ENCODE measurements around the gene ESAM.
A peak's percentile ranks its signal among the peaks of the same experiment; 100 is the strongest.

The ESAM gene

DNA sequence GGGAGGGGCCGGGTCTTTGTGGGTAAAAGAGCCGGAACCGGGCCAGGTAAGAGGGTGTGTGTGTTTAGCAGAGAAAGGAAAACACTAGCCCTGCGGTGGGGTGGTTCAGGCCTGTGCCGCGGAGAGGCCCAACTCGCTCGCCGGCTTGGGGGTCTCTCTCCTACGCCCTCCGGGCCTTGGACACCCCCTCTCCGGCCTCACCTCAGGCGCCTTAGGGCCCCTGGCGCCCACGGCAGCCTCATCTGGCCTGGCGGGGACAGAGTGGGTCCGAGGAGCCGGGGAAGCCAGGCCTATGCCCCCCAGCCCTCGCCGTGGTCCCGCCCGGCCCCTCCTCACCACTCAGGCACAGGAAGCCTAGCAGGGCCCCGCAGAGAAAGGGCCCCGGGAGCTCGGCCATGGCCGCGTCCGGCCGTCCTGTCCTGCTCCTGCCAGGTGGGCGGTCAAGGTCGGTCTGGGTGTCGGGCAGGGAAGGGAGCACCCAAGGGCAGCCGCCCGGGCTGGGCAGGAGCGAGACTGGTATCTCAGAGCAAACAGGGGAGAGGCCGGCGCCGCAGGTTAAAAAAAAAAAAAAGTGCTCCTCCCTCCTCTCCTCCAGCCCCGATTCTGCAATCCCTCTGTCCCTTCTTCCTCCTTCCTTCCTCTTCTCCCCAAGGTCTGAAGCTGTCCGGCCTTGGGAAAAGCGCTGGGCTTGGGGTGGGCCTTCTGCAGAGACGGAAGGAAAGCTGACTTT, 10.2 kb downstream of the ESAM start, which contains the start of gene VSIG2:
VSIG2 (minus strand) TSS at position 515 of the 730 bp plus-strand sequence; CDS start at position 397, 118 bp downstream.
- DNase-seq, result no peak

DNA sequence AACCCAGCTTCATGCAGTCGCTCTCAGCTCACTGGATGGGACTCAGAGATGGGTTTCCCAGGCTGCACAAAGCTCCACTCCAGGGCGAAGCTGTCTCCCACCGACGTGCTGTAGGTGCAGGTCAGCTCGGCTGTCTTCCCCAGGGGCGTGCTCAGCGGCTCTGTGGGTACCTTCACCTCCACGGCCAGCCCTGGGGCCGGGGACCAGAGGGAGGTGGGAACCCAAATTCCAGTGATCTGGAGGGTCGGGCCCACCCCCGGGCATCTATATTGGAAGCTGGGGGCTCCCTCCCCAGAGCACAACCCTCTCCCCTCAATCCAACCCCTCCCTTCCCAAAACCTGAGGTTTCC, 10.7 kb downstream of the ESAM start:
- DNase-seq, result no peak

DNA sequence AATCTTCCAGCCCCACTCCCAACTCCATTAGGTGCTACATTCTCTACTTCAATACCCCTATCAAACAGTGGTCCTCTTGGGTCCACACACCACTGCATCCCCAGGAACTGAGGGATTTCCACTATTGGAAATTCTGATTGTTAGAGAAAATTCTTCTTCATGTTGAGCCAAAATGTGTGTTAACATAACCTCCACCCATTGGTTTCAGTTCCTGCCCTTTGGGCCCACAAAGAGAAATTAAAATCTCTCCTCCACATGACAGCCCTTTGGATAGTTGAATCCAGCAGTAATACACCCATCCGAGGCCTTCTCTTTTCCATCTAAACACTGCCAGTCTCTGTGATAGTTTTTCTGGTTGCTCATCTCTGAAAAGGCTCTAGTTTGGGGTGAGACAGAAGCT, 12.2 kb downstream of the ESAM start:
- no peak for DNase-seq

DNA sequence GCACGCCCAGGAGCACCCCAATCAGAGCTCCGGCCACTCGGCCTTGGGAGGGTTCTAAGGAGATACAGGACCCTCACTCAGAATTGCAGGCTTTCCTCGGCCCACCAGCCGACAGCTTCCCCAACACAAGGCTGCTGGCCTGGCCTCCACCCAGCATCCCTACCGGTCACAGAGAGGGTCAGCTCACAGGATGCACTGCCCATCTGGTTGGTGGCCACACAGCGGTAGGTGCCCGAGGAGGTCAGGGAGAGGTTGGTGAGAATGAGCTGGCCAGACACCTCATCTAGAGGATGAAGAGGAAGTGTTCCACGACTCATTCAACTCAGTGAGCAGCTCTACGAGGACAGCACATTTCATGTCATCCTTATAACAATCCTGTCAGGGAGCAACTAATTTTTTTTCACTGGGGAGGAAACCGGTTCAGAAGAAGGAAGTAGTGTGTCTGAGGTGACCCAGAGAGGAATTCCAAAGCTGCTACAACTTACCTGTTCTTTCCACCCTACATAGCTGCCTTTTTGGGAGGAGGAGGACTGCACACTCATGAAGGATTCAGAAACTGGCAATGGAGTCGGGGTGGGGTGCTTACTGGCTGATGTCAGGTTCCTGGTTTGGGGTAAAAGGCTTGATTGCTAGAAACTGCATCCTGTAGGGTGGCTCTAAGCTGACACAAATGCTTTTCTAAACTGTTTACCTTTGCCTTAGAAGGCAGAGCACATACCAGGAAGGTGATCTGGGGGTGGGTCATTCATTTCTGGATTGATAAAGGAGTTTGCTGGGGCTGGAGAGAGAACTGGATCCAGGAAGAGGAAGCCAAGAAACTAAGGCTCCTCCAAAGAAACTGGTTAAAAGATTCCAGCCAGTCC, 13.4 kb downstream of the ESAM start:
- no peak for DNase-seq

DNA sequence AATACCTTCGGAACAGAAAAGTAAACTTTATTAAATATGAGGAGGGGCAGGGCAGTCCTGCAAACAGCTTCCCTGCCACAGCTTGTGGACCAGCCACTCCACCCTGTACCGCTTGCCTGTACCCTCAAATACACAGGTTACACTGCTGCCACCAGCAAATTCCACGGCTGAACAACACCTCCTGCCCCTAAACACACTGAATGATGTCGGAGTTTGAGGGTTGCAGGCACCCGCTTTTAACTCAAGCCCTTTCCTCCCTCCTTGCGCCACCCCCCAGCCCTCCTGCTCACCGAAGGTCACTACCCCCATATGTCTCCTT, 14.0 kb downstream of the ESAM start:
- DNase-seq, result no peak

DNA sequence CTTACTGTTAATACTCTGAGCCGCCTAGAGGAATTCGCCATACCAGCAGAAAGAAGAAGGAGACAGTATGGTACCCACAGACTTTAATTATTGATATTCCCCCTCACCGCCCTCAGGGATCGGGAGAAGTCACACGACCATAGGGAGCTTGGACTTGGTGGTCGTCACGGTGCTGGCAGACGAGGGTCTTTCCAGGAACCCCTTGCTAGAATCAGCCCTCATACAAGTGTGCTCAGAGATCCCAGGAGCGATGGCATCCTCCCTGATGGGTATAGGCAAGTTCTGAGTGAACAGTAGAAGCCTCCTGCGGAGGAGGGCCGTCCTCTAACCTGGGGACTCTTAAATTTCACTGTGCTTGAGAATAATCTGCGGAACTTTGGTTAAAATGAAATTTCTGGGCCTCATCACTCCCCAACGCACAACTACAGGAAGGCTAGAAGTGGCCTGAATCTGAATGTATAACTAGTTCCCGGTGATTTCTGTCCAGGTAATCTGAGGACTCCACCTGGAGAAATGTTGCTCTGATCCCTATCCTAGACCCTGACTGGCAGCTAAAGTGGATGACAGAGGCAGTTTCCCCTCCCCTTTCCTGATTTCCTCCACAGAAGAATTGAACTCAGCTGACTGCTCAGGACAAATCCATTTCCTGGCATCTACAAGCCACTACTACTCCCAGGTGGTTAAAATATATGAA, 14.5 kb downstream of the ESAM start:
- no peak for DNase-seq

DNA sequence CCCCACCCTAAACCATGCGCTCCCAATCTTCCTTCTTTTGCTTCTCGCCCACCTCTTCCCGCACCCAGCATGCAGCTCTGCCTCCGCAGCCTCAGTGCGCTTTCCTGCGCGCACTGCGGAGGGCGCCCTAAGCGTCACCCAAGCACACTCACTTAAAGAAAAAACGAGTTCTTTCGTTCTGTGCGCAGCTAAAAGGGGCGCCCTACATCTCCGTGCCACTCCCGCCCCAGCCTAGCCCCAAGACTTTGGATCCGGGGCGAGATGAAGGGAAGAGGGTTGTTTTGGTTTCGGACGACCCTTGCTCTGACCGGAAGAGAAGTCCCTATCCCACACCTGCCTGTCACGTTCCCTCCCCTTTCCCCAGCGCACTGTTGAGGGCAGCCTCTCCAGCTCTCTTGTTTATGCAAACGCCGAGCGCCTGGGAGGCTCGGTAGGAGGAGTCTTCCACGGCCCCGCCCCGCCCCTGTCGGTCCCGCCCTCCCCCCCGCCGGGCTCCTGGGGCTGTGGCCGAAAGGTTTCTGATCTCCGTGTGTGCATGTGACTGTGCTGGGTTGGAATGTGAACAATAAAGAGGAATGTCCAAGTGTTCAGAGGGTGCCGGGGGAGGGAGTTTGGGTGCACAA, 15.4 kb downstream of the ESAM start:
- DNase-seq, result peak; percentile 82

DNA sequence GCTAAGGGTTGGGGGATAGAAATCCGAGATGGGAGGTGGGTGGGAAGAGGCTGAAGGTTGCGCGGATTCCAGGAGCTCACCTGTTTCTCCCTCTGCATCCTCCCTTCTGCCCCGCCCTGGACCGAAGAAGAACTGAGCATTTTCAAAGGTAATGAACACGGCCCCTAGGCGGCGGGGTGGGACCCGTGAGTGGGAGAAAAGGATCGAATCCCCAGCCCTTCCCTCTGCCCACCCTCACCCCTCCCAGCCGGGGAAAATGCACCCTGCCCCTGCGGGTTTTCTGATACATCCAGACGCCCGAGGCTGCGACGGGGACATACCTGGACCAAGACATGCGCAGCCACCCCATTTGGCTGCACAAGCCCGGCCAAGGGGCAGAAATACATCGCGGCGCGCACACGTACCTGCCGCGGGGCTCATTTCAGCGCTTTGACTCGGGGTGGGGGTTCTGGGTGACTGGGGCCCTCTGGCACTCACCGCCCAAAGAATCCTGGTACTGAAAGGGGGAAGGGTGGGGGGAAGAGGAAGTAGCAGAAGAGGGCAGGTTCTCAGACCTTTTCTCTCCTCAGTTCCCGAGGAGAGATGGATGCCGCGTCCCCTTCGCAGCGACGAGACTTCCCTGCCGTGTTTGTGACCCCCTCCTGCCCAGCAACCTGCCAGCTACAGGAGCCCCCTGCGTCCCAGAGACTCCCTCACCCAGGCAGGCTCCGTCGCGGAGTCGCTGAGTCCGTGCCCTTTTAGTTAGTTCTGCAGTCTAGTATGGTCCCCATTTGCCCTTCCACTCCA, 16.1 kb downstream of the ESAM start:
- DNase-seq, result peak; percentile 60

DNA sequence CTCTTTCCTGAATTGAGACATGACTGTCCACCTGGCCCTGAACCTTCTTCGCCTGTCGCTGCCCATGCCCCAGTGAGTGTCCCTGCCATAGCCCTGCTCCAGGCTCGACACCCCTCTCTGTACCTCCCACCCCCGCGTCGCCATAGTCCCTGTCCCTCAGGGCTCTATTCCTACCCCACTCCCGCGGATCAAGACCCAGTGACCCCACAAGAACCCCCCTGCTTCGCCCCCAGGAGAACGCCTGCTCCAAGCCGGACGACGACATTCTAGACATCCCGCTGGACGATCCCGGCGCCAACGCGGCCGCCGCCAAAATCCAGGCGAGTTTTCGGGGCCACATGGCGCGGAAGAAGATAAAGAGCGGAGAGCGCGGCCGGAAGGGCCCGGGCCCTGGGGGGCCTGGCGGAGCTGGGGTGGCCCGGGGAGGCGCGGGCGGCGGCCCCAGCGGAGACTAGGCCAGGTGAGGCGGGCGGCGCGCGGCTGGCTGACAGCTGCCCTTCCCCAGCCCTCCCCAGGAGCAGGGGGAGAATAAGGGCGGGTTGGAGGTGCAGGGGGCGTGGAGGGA, 16.7 kb downstream of the ESAM start:
- no peak for DNase-seq

DNA sequence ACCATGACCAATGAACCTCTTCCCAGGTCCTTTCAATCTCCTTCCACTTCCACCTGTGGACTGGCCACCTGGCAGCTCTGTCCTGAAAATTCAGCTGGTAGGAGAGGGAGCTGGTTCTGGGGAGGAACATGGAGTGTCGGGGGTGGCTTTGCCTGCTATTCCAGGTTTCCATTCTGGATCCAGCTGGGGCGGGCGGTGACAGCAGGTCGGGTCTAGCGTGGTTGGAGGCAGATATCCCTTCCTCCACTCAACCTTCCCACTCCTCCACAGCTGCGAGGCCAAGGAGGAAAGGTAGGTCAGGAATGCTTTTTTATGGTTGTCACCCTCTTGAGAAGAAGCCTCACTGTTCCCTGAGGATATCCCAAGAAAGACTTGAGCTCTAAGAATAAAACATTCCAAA, 19.0 kb downstream of the ESAM start:
- no peak for DNase-seq

DNA sequence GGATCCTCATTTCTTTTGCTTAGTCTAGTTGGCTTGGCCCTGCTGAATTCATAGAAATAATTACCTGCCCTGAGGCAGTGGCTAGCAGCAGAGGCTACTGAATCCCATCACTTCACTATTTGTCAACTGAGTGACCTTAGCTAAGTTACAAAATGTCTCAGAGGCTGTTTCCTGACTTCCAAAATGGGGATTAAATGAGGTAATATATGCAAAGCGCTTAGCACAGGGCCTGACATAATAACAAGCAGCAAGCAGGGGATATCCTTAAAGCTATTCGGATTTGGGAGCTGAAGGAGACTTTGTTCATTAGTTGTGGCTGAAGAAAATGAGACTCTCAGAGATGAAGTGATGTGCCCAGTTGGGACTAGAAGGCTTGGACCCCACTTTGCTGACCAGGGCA, 19.5 kb downstream of the ESAM start:
- no peak for DNase-seq

DNA sequence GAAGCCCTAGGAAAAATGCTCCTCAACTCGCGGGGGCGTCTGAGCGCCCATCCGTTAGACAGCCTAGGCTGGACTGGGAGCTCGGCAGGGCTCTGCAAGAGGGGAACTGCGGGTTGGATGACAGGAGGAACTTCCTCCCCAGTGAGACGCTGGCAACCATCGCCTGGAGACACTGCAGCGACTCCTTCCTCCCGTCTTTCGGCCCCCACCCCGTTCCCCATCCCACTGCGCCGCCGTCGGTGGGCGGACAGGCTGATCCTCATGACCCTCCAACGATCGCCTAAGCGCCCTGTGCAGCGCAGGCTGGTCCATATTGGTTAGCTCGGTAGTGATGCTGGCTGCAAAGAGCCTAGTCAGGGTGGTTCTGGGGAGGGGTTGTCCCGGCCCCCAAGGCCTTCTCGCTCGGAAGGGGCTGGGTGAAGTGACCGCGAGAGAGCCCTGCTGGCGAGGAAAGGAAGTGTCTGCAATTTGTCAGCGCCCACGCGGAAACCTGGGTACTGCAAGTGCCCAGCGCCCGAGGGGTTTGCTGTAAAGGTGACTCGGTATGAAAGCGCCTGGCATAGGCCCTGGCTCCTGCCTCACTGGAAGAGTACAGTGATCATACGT, 21.7 kb downstream of the ESAM start:
- DNase-seq, result peak; percentile 78

DNA sequence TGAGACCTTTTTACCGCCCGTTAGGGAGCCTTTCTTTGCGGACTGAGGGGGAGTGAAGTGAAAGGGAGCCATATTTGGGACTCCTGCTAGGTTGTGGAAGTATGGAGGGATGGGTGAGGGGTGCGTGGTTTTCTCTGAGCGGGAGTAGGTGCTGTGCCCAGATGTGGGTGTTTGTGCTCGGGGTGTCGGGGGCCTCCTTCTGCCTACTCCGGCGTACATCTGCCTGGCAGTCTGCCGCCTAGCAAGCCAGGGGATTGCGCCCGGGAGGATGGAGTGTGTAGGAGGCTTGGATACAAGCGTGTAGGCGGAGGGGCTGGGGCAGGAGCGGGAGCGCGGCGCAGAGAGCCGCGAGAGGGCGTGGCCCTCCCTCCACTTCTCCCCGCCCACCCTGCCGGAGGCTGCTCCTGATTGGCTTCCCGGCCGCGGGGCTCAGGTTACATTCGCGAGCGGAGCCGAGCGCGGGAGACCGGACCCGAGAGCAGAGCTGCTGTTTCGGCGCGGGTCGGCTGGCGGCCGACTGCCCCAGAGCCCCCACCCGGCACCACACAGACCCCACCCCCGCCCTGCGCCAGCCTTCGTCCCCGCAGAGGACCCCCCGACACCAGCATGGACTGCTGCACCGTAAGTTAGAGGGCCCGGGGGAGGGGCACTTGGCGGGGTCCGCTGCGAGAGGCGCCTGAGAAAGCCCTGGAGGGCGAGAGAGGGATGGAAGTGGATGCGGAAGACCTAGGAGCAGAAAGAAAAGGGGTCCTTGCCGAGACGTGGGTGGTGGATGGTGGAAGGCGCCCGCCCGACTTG, 22.4 kb downstream of the ESAM start, which contains the start of gene NRGN:
NRGN (plus strand) TSS at position 464 of the 798 bp plus-strand sequence; CDS start at position 607, 143 bp downstream.
- DNase-seq, result peak; percentile 93

DNA sequence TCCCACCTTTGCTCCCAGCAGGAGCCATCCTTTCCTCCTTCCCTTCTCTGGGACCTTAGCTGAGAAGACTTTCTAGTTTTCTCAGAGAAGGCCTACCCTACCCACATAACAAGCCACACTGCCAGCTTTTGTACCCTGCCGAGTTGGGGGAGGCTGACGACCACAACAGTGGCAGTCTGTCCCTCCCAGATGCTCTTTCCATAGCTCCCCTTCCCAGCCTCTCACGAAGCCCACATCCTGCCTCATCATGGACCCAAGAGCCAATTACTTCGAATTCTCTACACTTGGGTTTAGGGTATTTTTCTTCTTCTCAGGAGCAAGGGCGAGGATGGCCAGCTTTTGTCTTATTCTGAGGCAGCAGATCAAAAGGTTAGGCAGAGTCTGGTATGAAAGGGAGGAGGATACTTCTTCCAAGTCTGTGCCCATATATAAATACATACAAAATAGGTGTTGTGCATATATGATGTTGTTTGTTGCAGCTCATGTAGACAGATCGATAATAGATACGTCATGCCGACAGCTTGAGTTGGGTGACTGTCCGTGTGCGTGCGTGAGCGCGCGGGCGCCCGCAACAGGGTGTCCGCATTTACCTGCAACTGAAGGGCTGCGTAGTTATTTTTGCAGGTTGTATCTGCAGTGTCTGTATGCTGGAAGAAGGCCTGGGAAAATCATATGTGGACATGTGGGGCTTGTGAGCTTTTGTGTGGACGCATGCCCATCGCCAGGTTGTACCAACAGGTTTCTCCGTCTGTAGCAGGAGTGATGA, 23.2 kb downstream of the ESAM start:
- DNase-seq, result no peak

DNA sequence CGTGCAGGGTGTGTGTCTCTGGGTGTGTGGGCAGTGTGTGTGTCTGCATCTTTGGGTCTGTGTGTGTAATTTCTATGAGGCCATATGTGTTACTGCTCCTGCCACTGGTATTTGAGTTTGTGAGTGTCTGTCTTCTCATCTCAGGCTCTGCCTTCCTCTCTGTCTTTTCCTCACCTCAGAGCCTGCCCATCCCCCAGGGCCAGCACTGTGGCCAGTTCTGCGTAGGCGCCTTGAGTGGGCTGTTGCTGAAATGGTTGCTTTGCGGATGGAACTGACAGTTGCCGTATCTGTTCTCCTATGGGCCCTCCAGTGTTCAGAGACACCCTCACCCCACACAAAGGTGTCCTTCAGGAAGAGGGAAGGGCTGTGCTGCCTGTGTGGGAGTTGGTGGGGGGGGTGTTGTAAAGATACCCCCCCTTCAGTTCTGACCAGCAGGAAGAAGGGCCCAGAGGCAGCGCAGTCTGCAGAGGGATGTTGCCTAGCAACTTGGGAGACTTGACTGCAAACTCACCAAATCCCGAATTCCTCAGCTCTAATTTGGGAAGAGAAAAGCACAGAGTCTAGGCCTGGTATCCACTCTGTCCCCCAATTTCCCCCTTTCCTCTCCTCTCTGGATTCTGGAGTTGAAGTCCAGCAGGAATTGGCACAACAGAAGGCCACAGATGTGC, 24.3 kb downstream of the ESAM start:
- DNase-seq, result no peak

DNA sequence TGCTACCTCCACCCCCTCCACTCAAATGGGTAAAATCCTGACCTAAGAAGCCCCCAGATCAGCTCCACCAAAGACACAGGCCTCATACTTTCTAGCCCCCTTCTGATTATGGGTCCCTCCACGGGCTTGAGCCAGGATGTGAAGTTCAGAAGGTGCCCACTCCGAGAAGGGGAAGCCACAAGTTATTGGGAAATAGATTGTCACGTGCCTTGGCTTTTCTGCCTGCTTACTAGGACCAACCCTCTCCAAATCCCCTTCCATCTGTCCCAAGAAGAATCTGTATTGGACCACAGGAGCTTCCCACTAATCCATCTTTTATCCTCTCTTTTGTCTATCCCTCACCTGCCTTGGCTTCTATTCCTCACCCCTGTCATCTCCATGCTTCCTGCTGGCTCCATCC, 25.4 kb downstream of the ESAM start:
- no peak for DNase-seq

DNA sequence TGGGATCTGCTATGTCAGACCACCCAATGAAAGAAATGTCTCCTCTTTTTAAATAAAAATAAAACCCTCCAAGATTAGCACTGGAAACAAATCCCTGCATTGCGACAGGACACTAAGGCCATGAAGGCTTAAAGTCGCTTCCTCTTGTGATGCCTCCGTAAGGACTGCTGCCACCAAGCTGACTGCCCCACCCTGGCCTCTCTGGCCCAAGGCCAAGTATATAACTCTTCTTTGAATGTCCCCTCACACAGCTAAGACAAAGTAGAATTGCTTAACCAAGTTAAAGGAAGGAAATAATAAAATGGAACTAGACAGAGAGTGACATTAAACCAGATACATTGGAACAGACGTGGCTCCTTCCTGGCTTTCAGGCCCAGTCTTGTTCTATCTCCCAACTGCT, 29.9 kb downstream of the ESAM start:
- DNase-seq, result no peak

DNA sequence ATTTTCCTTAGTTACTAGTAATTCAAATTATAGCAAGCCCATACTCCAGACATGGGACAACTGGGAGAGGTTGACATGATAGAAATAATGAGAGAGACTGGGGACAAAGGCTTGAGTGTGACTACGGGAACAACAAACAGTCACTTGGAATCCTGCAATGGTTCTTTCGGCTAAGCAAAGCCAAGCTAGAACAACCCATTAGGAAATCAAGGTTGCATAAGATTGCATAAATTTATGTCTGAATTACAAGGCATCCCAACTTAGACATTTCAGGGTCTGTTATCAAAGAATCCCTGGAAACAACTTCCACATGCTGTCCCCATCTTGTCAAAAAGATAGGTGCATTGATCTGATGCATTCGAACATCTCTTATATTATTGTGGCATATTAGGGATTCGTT, 32.5 kb downstream of the ESAM start:
- no peak for DNase-seq

DNA sequence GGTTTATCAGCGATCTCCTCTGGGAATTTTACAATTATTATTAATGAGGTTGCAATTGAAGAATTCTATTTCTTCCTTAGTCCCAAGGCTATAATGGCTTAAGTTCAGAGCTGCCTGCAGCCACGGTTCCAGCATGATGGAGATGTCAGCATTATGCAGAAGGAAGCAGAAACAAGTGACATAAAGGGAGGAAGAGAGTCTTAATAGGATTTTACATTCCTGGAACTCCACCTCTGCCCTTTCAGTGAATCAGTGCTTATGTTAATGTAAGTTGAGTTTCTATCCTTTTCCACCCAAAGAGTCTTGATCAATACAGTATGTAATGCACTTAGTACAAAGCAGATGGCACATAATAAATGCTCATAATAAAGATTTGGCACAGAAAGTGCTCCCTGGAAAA, 34.0 kb downstream of the ESAM start:
- no peak for DNase-seq

All from stimulated activated CD4-positive, alpha-beta T cell treated with anti-CD3 and anti-CD28 coated beads, Interleukin-15, amount 100 ng/mL, for 24 hours (primary cell).